ENCODE measurements around the gene CASK.

- TF ChIP-seq POLR2AphosphoS5 (IDR thresholded peaks at IDR 0.05; ENCODE audit: borderline replicate concordance, low read depth, low read length) (no peak), EZH2 (IDR thresholded peaks at IDR 0.05) (no peak), FOXP2 (optimal IDR thresholded peaks at IDR 0.05; ENCODE audit: control extremely low read depth, extremely low read length, insufficient read depth) (no peak)
These were observed 364.8 kb downstream of the CASK start for GRCh38 chrX:41558531-41558930.
